ENCODE data around the gene TMEM185B. TPM values are rescaled to one million over a fixed set of nuclear protein-coding genes. Genes with fewer than 3 reads are reported as not detected.
A peak's percentile ranks its signal among the peaks of the same experiment; 100 is the strongest.

TMEM185B gene
- total RNA-seq, 3 donors from 2014 or later: 18.1 to 31.9 (median 26.2) TPM

GRCh38 chr2:120224735-120225548, 1.7 kb upstream of the TMEM185B start:
- no peaks in the 10 kb centered on the region for H3K9me3 ChIP-seq
- intact Hi-C loops (cut with DNase I; ENCODE audit: low total_unique reads): loop anchor here (5.0 kb wide), 1 partner anchor 393 kb away; no protein-coding TSS in a partner anchor
- TF ChIP-seq POLR2A (IDR thresholded peaks at IDR 0.05): no peak
- no peak for TF ChIP-seq CTCF (IDR thresholded peaks at IDR 0.05)
- TF ChIP-seq POLR2AphosphoS5 (IDR thresholded peaks at IDR 0.05): no peak

GRCh38 chr2:120224256-120224655, 1.1 kb upstream of the TMEM185B start:
- Histone ChIP-seq H3K4me1 (peaks cover 0 to 10% of the 10 kb centered on the region in 2 donors), H3K36me3 (no peaks in the 10 kb centered on the region), H3K27me3 (no peaks in the 10 kb centered on the region), H3K27ac (peak overlapping the region; percentile 96 to 98), H3K9me3 (no peaks in the 10 kb centered on the region), H3K4me3 (peak overlapping the region in 2 of 3 donors; percentile 66 to 87)
- TF ChIP-seq CTCF (IDR thresholded peaks at IDR 0.05) (no peak), POLR2A (IDR thresholded peaks at IDR 0.05) (no peak), POLR2AphosphoS5 (IDR thresholded peaks at IDR 0.05) (no peak)
- intact Hi-C loops (cut with DNase I; ENCODE audit: low total_unique reads): no loop called here
- DNase-seq (ENCODE audit: low spot score in 2 of 2): peak in 1 of 2 donors; percentile 35

More at GRCh38 chr2:120224735-120225548, 1.7 kb upstream of the TMEM185B start:
- no peaks in the 10 kb centered on the region for H3K36me3 ChIP-seq
- H3K4me3 ChIP-seq: no peak overlapping the region
- no peak for DNase-seq (ENCODE audit: low spot score in 2 of 2)
- no peaks in the 10 kb centered on the region for H3K27me3 ChIP-seq
- peaks cover 0 to 6% of the 10 kb centered on the region in 2 donors for H3K4me1 ChIP-seq
- peak overlapping the region in 1 of 2 donors; percentile 98 for H3K27ac ChIP-seq

- Histone ChIP-seq H3K4me1 (peaks cover 0 to 10% of the 10 kb centered on the region in 2 donors), H3K36me3 (no peaks in the 10 kb centered on the region), H3K27ac (peak overlapping the region; percentile 96 to 98), H3K27me3 (no peaks in the 10 kb centered on the region), H3K9me3 (no peaks in the 10 kb centered on the region), H3K4me3 (peak overlapping the region; percentile 66 to 87 (median 69))
- intact Hi-C loops (cut with DNase I; ENCODE audit: low total_unique reads): no loop called here
- DNase-seq (ENCODE audit: low spot score in 2 of 2): peak in 1 of 2 donors; percentile 46
- TF ChIP-seq POLR2A (IDR thresholded peaks at IDR 0.05) (no peak), CTCF (IDR thresholded peaks at IDR 0.05) (no peak), POLR2AphosphoS5 (IDR thresholded peaks at IDR 0.05) (no peak)
Observed at GRCh38 chr2:120222186-120223033, 790 bp downstream of the TMEM185B start.

- DNase-seq (ENCODE audit: low spot score in 2 of 2): no peak
- intact Hi-C loops (cut with DNase I; ENCODE audit: low total_unique reads): no loop called here
- H3K4me1 ChIP-seq: peaks cover 0 to 10% of the 10 kb centered on the region in 2 donors
Observed at GRCh38 chr2:120221616-120222015, 1.6 kb downstream of the TMEM185B start.

More at GRCh38 chr2:120221616-120222015, 1.6 kb downstream of the TMEM185B start:
- no peaks in the 10 kb centered on the region for H3K9me3 ChIP-seq
- no peaks in the 10 kb centered on the region for H3K36me3 ChIP-seq
- no peak overlapping the region for H3K27ac ChIP-seq
- H3K4me3 ChIP-seq: no peak overlapping the region
- H3K27me3 ChIP-seq: no peaks in the 10 kb centered on the region
- TF ChIP-seq POLR2AphosphoS5 (IDR thresholded peaks at IDR 0.05) (no peak), CTCF (IDR thresholded peaks at IDR 0.05) (no peak), POLR2A (IDR thresholded peaks at IDR 0.05) (no peak)
